Activated naive CD8-positive, alpha-beta T cell (primary cell): ENCODE measurements around the gene SH2D6.
A peak's percentile ranks its signal among the peaks of the same experiment; 100 is the strongest.
"Not testable (repeated sequence)": the region's sequence is repeated elsewhere in the genome, so short reads cannot be mapped to it uniquely, and the experiment has no call there.

Source experiments
- H3K27ac Mint-ChIP-seq: one replicate; pipeline ENCODE4 v1.8.0; 2021; ENCODE audit warnings: mixed read lengths
- H3K27me3 Mint-ChIP-seq: one replicate; pipeline ENCODE4 v1.8.0; 2021; ENCODE audit warnings: mixed read lengths
- H3K36me3 Mint-ChIP-seq: one replicate; pipeline ENCODE4 v1.8.0; 2021; ENCODE audit warnings: mixed read lengths
- H3K4me1 Mint-ChIP-seq: one replicate; pipeline ENCODE4 v1.8.0; 2021; ENCODE audit warnings: low read depth, mixed read lengths
- H3K4me3 Mint-ChIP-seq: one replicate; pipeline ENCODE4 v1.8.0; 2021; ENCODE audit warnings: mild to moderate bottlenecking, mixed read lengths
- H3K9me3 Mint-ChIP-seq: one replicate; pipeline ENCODE4 v1.8.0; 2021; ENCODE audit warnings: low read depth, mixed read lengths

SH2D6 gene

GRCh38 chr2:85409845-85410583 is 8.5 kb upstream of the SH2D6 start, which contains the start of gene CAPG:
Gene CAPG (minus strand): TSS chr2:85410366. CDS start chr2:85402145, 8,221 bp downstream.
- Mint-ChIP-seq H3K36me3 (no peaks in the 10 kb centered on the region), H3K4me3 (peak within 1 kb of the TSS; percentile 71), H3K4me1 (peaks cover 61% of the 10 kb centered on the region), H3K27me3 (no peaks in the 10 kb centered on the region), H3K27ac (no peak within 1 kb of the TSS), H3K9me3 (no peaks in the 10 kb centered on the region)

- no peaks in the 10 kb centered on the region for H3K27me3 Mint-ChIP-seq
- H3K36me3 Mint-ChIP-seq: no peaks in the 10 kb centered on the region
- no peak overlapping the region for H3K27ac Mint-ChIP-seq
- peak overlapping the region; percentile 70 for H3K4me3 Mint-ChIP-seq
- peaks cover 54% of the 10 kb centered on the region for H3K4me1 Mint-ChIP-seq
- H3K9me3 Mint-ChIP-seq: no peaks in the 10 kb centered on the region
These were observed 7.7 kb upstream of the SH2D6 start for GRCh38 chr2:85410584-85411404.

- H3K4me1 Mint-ChIP-seq: peaks cover 48% of the 10 kb centered on the region
- no peak overlapping the region for H3K27ac Mint-ChIP-seq
- no peaks in the 10 kb centered on the region for H3K36me3 Mint-ChIP-seq
- H3K4me3 Mint-ChIP-seq: peak overlapping the region; percentile 36
- H3K27me3 Mint-ChIP-seq: no peaks in the 10 kb centered on the region
- H3K9me3 Mint-ChIP-seq: no peaks in the 10 kb centered on the region
These were observed 7.1 kb upstream of the SH2D6 start for GRCh38 chr2:85411405-85411748.

- no peaks in the 10 kb centered on the region for H3K9me3 Mint-ChIP-seq
- peak overlapping the region; percentile 86 for H3K4me3 Mint-ChIP-seq
- no peaks in the 10 kb centered on the region for H3K36me3 Mint-ChIP-seq
- peaks cover 34% of the 10 kb centered on the region for H3K4me1 Mint-ChIP-seq
- no peaks in the 10 kb centered on the region for H3K27me3 Mint-ChIP-seq
- no peak overlapping the region for H3K27ac Mint-ChIP-seq
These were observed 4.7 kb upstream of the SH2D6 start for GRCh38 chr2:85413592-85414420.

GRCh38 chr2:85414421-85414759 is 4.1 kb upstream of the SH2D6 start:
- not testable (repeated sequence) for H3K9me3 Mint-ChIP-seq, H3K36me3 Mint-ChIP-seq, H3K27ac Mint-ChIP-seq, H3K27me3 Mint-ChIP-seq
- Mint-ChIP-seq H3K4me3 (peak overlapping the region; percentile 13), H3K4me1 (peaks cover 34% of the 10 kb centered on the region)

GRCh38 chr2:85414761-85415553 is 3.6 kb upstream of the SH2D6 start:
- peak overlapping the region; percentile 33 for H3K4me3 Mint-ChIP-seq
- no peaks in the 10 kb centered on the region for H3K27me3 Mint-ChIP-seq
- no peaks in the 10 kb centered on the region for H3K9me3 Mint-ChIP-seq
- peaks cover 32% of the 10 kb centered on the region for H3K4me1 Mint-ChIP-seq
- H3K36me3 Mint-ChIP-seq: no peaks in the 10 kb centered on the region
- no peak overlapping the region for H3K27ac Mint-ChIP-seq

- H3K27ac Mint-ChIP-seq: no peak overlapping the region
- H3K4me1 Mint-ChIP-seq: peaks cover 28% of the 10 kb centered on the region
- no peaks in the 10 kb centered on the region for H3K36me3 Mint-ChIP-seq
- no peak overlapping the region for H3K4me3 Mint-ChIP-seq
- H3K27me3 Mint-ChIP-seq: no peaks in the 10 kb centered on the region
- H3K9me3 Mint-ChIP-seq: no peaks in the 10 kb centered on the region
These were observed 2.4 kb upstream of the SH2D6 start for GRCh38 chr2:85415980-85416650.

- Mint-ChIP-seq H3K4me1 (peaks cover 19% of the 10 kb centered on the region), H3K4me3 (peak overlapping the region; percentile 90), H3K27ac (peak overlapping the region; percentile 90), H3K9me3 (no peaks in the 10 kb centered on the region), H3K27me3 (no peaks in the 10 kb centered on the region), H3K36me3 (no peaks in the 10 kb centered on the region)
These were observed 628 bp downstream of the SH2D6 start for GRCh38 chr2:85419009-85419675.

GRCh38 chr2:85420536-85421259 is 2.2 kb downstream of the SH2D6 start:
- Mint-ChIP-seq H3K4me3 (peak overlapping the region; percentile 76), H3K27me3 (no peaks in the 10 kb centered on the region), H3K4me1 (peaks cover 14% of the 10 kb centered on the region), H3K36me3 (no peaks in the 10 kb centered on the region), H3K9me3 (no peaks in the 10 kb centered on the region), H3K27ac (peak overlapping the region; percentile 74)

- no peak overlapping the region for H3K27ac Mint-ChIP-seq
- H3K9me3 Mint-ChIP-seq: no peaks in the 10 kb centered on the region
- H3K4me1 Mint-ChIP-seq: peaks cover 14% of the 10 kb centered on the region
- H3K36me3 Mint-ChIP-seq: no peaks in the 10 kb centered on the region
- H3K27me3 Mint-ChIP-seq: no peaks in the 10 kb centered on the region
- H3K4me3 Mint-ChIP-seq: no peak overlapping the region
These were observed 3.0 kb downstream of the SH2D6 start for GRCh38 chr2:85421260-85422071.

- no peak overlapping the region for H3K4me3 Mint-ChIP-seq
- no peaks in the 10 kb centered on the region for H3K36me3 Mint-ChIP-seq
- no peak overlapping the region for H3K27ac Mint-ChIP-seq
- no peaks in the 10 kb centered on the region for H3K27me3 Mint-ChIP-seq
- no peaks in the 10 kb centered on the region for H3K9me3 Mint-ChIP-seq
- peaks cover 14% of the 10 kb centered on the region for H3K4me1 Mint-ChIP-seq
These were observed 3.6 kb downstream of the SH2D6 start for GRCh38 chr2:85422072-85422457.

GRCh38 chr2:85423525-85423924 is 5.0 kb downstream of the SH2D6 start:
- no peaks in the 10 kb centered on the region for H3K27me3 Mint-ChIP-seq
- no peak overlapping the region for H3K4me3 Mint-ChIP-seq
- peaks cover 14% of the 10 kb centered on the region for H3K4me1 Mint-ChIP-seq
- no peaks in the 10 kb centered on the region for H3K9me3 Mint-ChIP-seq
- H3K36me3 Mint-ChIP-seq: no peaks in the 10 kb centered on the region
- H3K27ac Mint-ChIP-seq: no peak overlapping the region
